Measurements from ENCODE around the gene SLIT1. TPM values are rescaled to one million over a fixed set of nuclear protein-coding genes. Genes with fewer than 3 reads are reported as not detected.

The SLIT1 gene
- total RNA-seq, 4 donors from 2014 or later, result 0.10 to 0.13 TPM; not detected in 2

- no peaks in the 10 kb centered on the region for H3K9me3 ChIP-seq
- H3K27me3 ChIP-seq, result peaks cover 11 to 23% (median 14%) of the 10 kb centered on the region in 3 donors
- intact Hi-C loops (cut with DNase I; ENCODE audit: low total_unique reads) (no loop called here), in situ Hi-C loops (cut with MboI; ENCODE audit: low sequenced_read_pairs in 4 of 4) (no loop called here)
- TF ChIP-seq POLR2A (IDR thresholded peaks at IDR 0.05) (no peak), CTCF (IDR thresholded peaks at IDR 0.05 in 4 of 5, conservative IDR thresholded peaks at IDR 0.05 in 1 of 5) (no peak)
- no peak for ATAC-seq
- no peaks in the 10 kb centered on the region for H3K36me3 ChIP-seq
- no peak for DNase-seq
- H3K27ac ChIP-seq, result no peak overlapping the region
- H3K4me3 ChIP-seq, result no peak overlapping the region
- H3K4me1 ChIP-seq, result no peaks in the 10 kb centered on the region
Measured at GRCh38 chr10:97199152-97199551, 13.4 kb upstream of the SLIT1 start.

DNA sequence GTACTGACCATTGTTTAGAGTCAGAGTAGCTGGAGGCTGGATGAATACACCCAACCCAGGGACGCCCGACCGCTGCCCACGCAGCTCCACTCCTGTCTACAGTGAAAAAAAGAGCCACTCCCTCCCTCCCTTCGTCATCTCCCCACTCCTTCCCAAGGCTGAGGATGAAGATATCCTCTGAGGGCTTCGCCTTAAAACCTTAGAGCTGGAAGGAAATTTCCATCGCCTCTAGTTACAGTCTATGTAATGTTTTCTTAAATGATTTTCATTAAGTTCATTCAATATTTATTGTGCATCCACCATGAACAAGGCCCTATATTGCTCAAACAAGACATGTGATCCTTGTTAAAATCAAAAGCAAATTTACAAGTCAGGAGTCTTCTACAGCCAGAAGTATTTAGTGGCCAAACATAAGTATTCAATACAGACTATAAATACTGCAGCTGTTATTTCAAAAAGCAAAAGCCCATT is 11.3 kb upstream of the SLIT1 start:
- TF ChIP-seq POLR2A (IDR thresholded peaks at IDR 0.05) (no peak), CTCF (IDR thresholded peaks at IDR 0.05 in 4 of 5, conservative IDR thresholded peaks at IDR 0.05 in 1 of 5) (no peak)
- no peak overlapping the region for H3K4me3 ChIP-seq
- intact Hi-C loops (cut with DNase I; ENCODE audit: low total_unique reads), result no loop called here
- DNase-seq (no peak), ATAC-seq (no peak)
- H3K36me3 ChIP-seq, result no peaks in the 10 kb centered on the region
- H3K27me3 ChIP-seq, result peaks cover 11 to 23% (median 14%) of the 10 kb centered on the region in 3 donors
- no peak overlapping the region for H3K27ac ChIP-seq
- no peaks in the 10 kb centered on the region for H3K9me3 ChIP-seq
- in situ Hi-C loops (cut with MboI; ENCODE audit: low sequenced_read_pairs in 4 of 4), result no loop called here
- no peaks in the 10 kb centered on the region for H3K4me1 ChIP-seq

DNA sequence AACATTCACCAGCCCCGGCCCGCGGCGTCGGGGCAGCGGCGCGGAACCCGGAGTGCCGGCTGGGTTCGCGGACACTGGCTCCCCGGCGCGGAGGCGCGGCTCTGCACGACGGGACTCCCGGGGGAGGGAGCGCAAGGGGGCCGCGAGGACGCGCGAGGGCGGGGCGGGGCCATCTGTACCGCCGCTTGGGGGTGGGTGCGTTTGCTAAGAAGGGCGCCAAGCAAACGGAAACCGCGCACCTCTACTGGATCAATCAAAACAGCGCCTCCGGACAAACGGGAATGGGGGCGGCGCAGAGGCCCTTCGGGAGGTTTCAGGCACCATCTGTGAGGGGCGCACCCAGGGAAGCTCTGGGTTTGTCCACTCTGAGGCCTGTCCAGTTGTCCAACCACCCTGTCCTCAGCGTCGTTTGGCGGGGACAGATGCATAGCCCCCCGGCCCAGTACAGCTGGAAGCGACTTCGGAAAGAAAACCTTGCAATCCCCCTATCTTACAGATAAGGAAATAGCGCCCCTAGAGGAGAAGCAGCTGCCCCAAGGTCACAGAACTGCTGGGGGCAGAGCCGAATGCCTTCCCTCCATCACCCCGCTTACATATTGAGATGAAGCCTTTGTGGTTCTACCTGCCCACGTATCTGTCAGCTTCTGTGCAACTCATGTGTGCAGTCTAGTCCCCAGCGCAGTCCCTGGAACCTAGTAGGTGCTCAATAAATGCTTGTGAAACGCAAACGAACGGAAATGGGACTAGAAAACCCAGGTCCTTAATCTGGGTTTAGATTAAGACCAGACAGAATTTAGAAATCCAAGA is 10.7 kb upstream of the SLIT1 start:
- DNase-seq (no peak), ATAC-seq (peak in 1 of 2 donors; percentile 74)
- Histone ChIP-seq H3K36me3 (no peaks in the 10 kb centered on the region), H3K27me3 (peaks cover 11 to 23% (median 14%) of the 10 kb centered on the region in 3 donors), H3K4me1 (no peaks in the 10 kb centered on the region), H3K27ac (no peak overlapping the region), H3K4me3 (peak overlapping the region; percentile 41 to 56 (median 48)), H3K9me3 (no peaks in the 10 kb centered on the region)
- in situ Hi-C loops (cut with MboI; ENCODE audit: low sequenced_read_pairs in 4 of 4) (no loop called here), intact Hi-C loops (cut with DNase I; ENCODE audit: low total_unique reads) (no loop called here)
- TF ChIP-seq CTCF (IDR thresholded peaks at IDR 0.05 in 4 of 5, conservative IDR thresholded peaks at IDR 0.05 in 1 of 5), result peak; percentile 6 to 70 (median 38)
- TF ChIP-seq POLR2A (IDR thresholded peaks at IDR 0.05), result no peak

GRCh38 chr10:97195706-97196222 is 10.0 kb upstream of the SLIT1 start:
- intact Hi-C loops (cut with DNase I; ENCODE audit: low total_unique reads), result no loop called here
- Histone ChIP-seq H3K27me3 (peaks cover 11 to 23% (median 14%) of the 10 kb centered on the region in 3 donors), H3K9me3 (no peaks in the 10 kb centered on the region), H3K4me1 (no peaks in the 10 kb centered on the region), H3K36me3 (no peaks in the 10 kb centered on the region), H3K4me3 (peak overlapping the region; percentile 41 to 56 (median 48)), H3K27ac (no peak overlapping the region)
- TF ChIP-seq POLR2A (IDR thresholded peaks at IDR 0.05), result no peak
- no peak for TF ChIP-seq CTCF (IDR thresholded peaks at IDR 0.05 in 4 of 5, conservative IDR thresholded peaks at IDR 0.05 in 1 of 5)
- DNase-seq, result no peak
- in situ Hi-C loops (cut with MboI; ENCODE audit: low sequenced_read_pairs in 4 of 4), result no loop called here
- ATAC-seq, result no peak
